ENCODE measurements around the gene NAT8L.

NAT8L gene

GRCh38 chr4:2075987-2076907 lies 17.1 kb downstream of the NAT8L start:
- no peak for DNase-seq (ENCODE audit: low spot score)

GRCh38 chr4:2076908-2077536 lies 17.9 kb downstream of the NAT8L start:
- DNase-seq (ENCODE audit: low spot score): no peak

GRCh38 chr4:2077537-2078460 lies 18.7 kb downstream of the NAT8L start:
- DNase-seq (ENCODE audit: low spot score): no peak

GRCh38 chr4:2078584-2078983 lies 19.5 kb downstream of the NAT8L start:
- no peak for DNase-seq (ENCODE audit: low spot score)

- no peak for DNase-seq (ENCODE audit: low spot score)
These were observed 19.9 kb downstream of the NAT8L start for GRCh38 chr4:2079006-2079405.

- no peak for DNase-seq (ENCODE audit: low spot score)
These were observed 20.8 kb downstream of the NAT8L start for GRCh38 chr4:2079926-2080325.

GRCh38 chr4:2080429-2081300 lies 21.5 kb downstream of the NAT8L start:
- DNase-seq (ENCODE audit: low spot score): no peak

GRCh38 chr4:2081540-2081939 lies 22.4 kb downstream of the NAT8L start:
- no peak for DNase-seq (ENCODE audit: low spot score)

- DNase-seq (ENCODE audit: low spot score): no peak
These were observed 23.0 kb downstream of the NAT8L start for GRCh38 chr4:2082118-2082517.

- no peak for DNase-seq (ENCODE audit: low spot score)
These were observed 23.5 kb downstream of the NAT8L start for GRCh38 chr4:2082627-2083026.

- DNase-seq (ENCODE audit: low spot score): no peak
These were observed 24.1 kb downstream of the NAT8L start for GRCh38 chr4:2083116-2083825.

GRCh38 chr4:2083826-2084160 lies 24.7 kb downstream of the NAT8L start:
- no peak for DNase-seq (ENCODE audit: low spot score)

GRCh38 chr4:2084316-2084715 lies 25.2 kb downstream of the NAT8L start:
- DNase-seq (ENCODE audit: low spot score): no peak

- DNase-seq (ENCODE audit: low spot score): no peak
These were observed 26.4 kb downstream of the NAT8L start for GRCh38 chr4:2085496-2085901.

- no peak for DNase-seq (ENCODE audit: low spot score)
These were observed 28.0 kb downstream of the NAT8L start for GRCh38 chr4:2087170-2087569.

GRCh38 chr4:2089222-2089621 lies 30.1 kb downstream of the NAT8L start:
- DNase-seq (ENCODE audit: low spot score): no peak

- DNase-seq (ENCODE audit: low spot score): no peak
These were observed 31.5 kb downstream of the NAT8L start for GRCh38 chr4:2090642-2091041.

- DNase-seq (ENCODE audit: low spot score): no peak
These were observed 33.0 kb downstream of the NAT8L start for GRCh38 chr4:2091990-2092668.

GRCh38 chr4:2092669-2093053 lies 33.5 kb downstream of the NAT8L start:
- no peak for DNase-seq (ENCODE audit: low spot score)

GRCh38 chr4:2093265-2093664 lies 34.1 kb downstream of the NAT8L start:
- no peak for DNase-seq (ENCODE audit: low spot score)

Data from CD4-positive, alpha-beta T cell treated with Interleukin-6 at 100 ng/mL for 8 hours (primary cell).